Effector memory CD8-positive, alpha-beta T cell (primary cell): ENCODE results near the gene DNAJC16.

Source experiments
- ATAC-seq: fragments of 150-1000 bp; cut with Tn5 transposase; replicated peaks from 2 replicates; pipeline ENCODE4 v1.10.0; 2021; ENCODE audit warnings: mild to moderate bottlenecking, moderate library complexity
- DNase-seq, 3 experiments: peaks; one replicate each; pipeline ENCODE4 v3.0.0; 2021
- H3K27ac Mint-ChIP-seq, 2 donors: one replicate each; pipeline ENCODE4 v1.8.0; 2022; ENCODE audit warnings: mild to moderate bottlenecking in 2 of 2, mixed read lengths in 2 of 2, moderate library complexity in 2 of 2
- H3K27me3 Mint-ChIP-seq, 2 donors: one replicate each; pipeline ENCODE4 v1.8.0; 2022; ENCODE audit warnings: mixed read lengths in 2 of 2
- H3K36me3 Mint-ChIP-seq: one replicate; pipeline ENCODE4 v1.8.0; 2022; ENCODE audit warnings: mild to moderate bottlenecking, moderate library complexity, mixed read lengths; ENCODE audit not compliant: insufficient read depth
- H3K4me1 Mint-ChIP-seq, 2 donors: one replicate each; pipeline ENCODE4 v1.8.0; 2022; ENCODE audit warnings: low read depth in 2 of 2, mixed read lengths in 2 of 2
- H3K4me3 Mint-ChIP-seq, 2 donors: one replicate each; pipeline ENCODE4 v1.8.0; 2022; ENCODE audit warnings: mild to moderate bottlenecking in 2 of 2, mixed read lengths in 2 of 2, moderate library complexity in 2 of 2
- H3K9me3 Mint-ChIP-seq, 2 donors: one replicate each; pipeline ENCODE4 v1.8.0; 2022; ENCODE audit warnings: mixed read lengths in 2 of 2

The DNAJC16 gene

DNA sequence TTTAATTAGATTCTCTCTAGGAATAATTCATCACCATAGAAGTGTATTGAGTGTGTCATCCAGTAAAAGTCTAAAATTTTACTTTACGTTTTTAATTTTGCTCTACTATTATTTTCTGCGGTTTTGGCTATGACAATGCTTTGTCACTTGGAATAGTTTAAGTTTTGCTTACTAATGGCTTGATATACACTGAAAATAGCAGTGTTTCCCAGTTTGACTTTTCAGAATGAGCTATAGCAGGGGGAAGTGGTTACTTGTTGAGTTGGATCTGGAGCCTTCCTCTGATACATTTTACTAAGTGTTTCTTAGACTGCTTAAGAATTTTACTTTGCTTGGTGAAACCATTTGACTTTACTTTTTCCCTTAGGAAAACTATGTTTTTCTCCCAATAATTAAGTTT lies 5.0 kb downstream of the DNAJC16 start:
- Mint-ChIP-seq H3K36me3 (peaks cover 30% of the 10 kb centered on the region), H3K27me3 (no peaks in the 10 kb centered on the region), H3K9me3 (no peaks in the 10 kb centered on the region), H3K27ac (peak overlapping the region in 1 of 2 donors; percentile 33), H3K4me1 (peaks cover 9 to 20% of the 10 kb centered on the region in 2 donors), H3K4me3 (no peak overlapping the region)
- DNase-seq (no peak), ATAC-seq (no peak)

DNA sequence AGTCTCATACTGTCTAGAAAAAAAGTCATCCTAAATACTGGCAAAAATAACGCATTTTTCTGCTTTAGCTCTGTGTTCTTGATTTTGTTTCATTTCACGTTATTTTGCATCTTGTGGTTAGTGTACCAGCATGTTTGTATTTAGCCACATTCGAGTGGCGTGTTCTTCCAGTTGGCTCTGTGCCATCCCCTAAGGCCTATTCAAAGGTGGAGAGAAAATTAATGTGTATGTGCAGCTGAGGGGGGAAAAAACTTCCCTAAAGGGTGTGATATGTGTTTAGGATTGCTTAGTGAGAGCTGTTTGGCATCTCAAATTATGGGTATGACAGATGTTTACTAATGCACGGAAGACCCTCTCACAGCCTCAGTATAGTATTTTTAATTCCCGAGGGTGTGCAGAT lies 12.1 kb downstream of the DNAJC16 start:
- DNase-seq: no peak
- no peak overlapping the region for H3K4me3 Mint-ChIP-seq
- H3K36me3 Mint-ChIP-seq: peaks cover 43% of the 10 kb centered on the region

GRCh38 chr1:15540186-15540585 lies 13.5 kb downstream of the DNAJC16 start:
- DNase-seq (no peak), ATAC-seq (no peak)
- Mint-ChIP-seq H3K36me3 (peaks cover 41% of the 10 kb centered on the region), H3K4me3 (no peak overlapping the region), H3K27ac (peak overlapping the region in 1 of 2 donors; percentile 36), H3K9me3 (no peaks in the 10 kb centered on the region), H3K4me1 (peaks cover 0 to 3% of the 10 kb centered on the region in 2 donors), H3K27me3 (no peaks in the 10 kb centered on the region)

More for the DNA sequence above, 12.1 kb downstream of the DNAJC16 start:
- no peak for ATAC-seq
- no peaks in the 10 kb centered on the region for H3K9me3 Mint-ChIP-seq
- H3K27ac Mint-ChIP-seq: no peak overlapping the region
- peaks cover 0 to 3% of the 10 kb centered on the region in 2 donors for H3K4me1 Mint-ChIP-seq
- H3K27me3 Mint-ChIP-seq: no peaks in the 10 kb centered on the region

GRCh38 chr1:15541231-15541792 lies 14.7 kb downstream of the DNAJC16 start:
- Mint-ChIP-seq H3K27me3 (no peaks in the 10 kb centered on the region), H3K36me3 (peaks cover 41% of the 10 kb centered on the region), H3K4me1 (peaks cover 0 to 3% of the 10 kb centered on the region in 2 donors), H3K9me3 (no peaks in the 10 kb centered on the region), H3K4me3 (no peak overlapping the region), H3K27ac (peak overlapping the region in 1 of 2 donors; percentile 36)
- ATAC-seq: no peak
- no peak for DNase-seq

- peaks cover 42% of the 10 kb centered on the region for H3K36me3 Mint-ChIP-seq
- no peak overlapping the region for H3K4me3 Mint-ChIP-seq
- no peaks in the 10 kb centered on the region for H3K9me3 Mint-ChIP-seq
- no peak overlapping the region for H3K27ac Mint-ChIP-seq
- H3K27me3 Mint-ChIP-seq: no peaks in the 10 kb centered on the region
- no peak for DNase-seq
- peaks cover 0 to 3% of the 10 kb centered on the region in 2 donors for H3K4me1 Mint-ChIP-seq
- no peak for ATAC-seq
Measured at GRCh38 chr1:15542388-15543250, 16.0 kb downstream of the DNAJC16 start.

GRCh38 chr1:15543251-15543588 lies 16.6 kb downstream of the DNAJC16 start:
- Mint-ChIP-seq H3K9me3 (no peaks in the 10 kb centered on the region), H3K4me3 (no peak overlapping the region), H3K36me3 (peaks cover 48% of the 10 kb centered on the region), H3K27me3 (no peaks in the 10 kb centered on the region), H3K4me1 (peaks cover 0 to 5% of the 10 kb centered on the region in 2 donors), H3K27ac (no peak overlapping the region)
- DNase-seq: no peak
- no peak for ATAC-seq

- Mint-ChIP-seq H3K36me3 (peaks cover 52% of the 10 kb centered on the region), H3K9me3 (no peaks in the 10 kb centered on the region), H3K4me1 (peaks cover 0 to 3% of the 10 kb centered on the region in 2 donors), H3K27me3 (no peaks in the 10 kb centered on the region), H3K4me3 (no peak overlapping the region), H3K27ac (no peak overlapping the region)
- no peak for ATAC-seq
- DNase-seq: no peak
Measured at GRCh38 chr1:15543589-15544568, 17.2 kb downstream of the DNAJC16 start.

- no peaks in the 10 kb centered on the region for H3K27me3 Mint-ChIP-seq
Measured at GRCh38 chr1:15546641-15547040, 20.0 kb downstream of the DNAJC16 start.

DNA sequence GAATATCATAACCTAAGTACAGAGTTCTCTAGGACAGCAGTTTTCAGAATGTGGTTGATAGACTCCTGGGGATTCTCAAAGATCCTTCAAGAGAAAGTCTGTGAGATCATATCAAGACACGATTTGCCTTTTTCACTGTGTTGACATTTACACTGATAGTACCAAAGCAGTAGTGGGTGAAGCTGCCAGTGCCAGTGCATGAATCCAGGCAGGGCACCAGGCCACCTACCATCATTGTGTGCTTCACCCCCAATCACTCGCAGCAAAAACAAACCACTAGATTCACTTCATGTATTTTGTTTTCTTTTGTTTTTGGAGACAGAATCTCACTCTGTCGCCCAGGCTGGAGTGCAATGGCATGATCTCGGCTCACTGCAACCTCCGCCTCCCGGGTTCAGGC lies 23.9 kb downstream of the DNAJC16 start:
- H3K4me1 Mint-ChIP-seq: peaks cover 0 to 2% of the 10 kb centered on the region in 2 donors
- H3K36me3 Mint-ChIP-seq: peaks cover 43% of the 10 kb centered on the region
- H3K9me3 Mint-ChIP-seq: no peaks in the 10 kb centered on the region
- no peaks in the 10 kb centered on the region for H3K27me3 Mint-ChIP-seq
- peak overlapping the region; percentile 13 to 46 for H3K27ac Mint-ChIP-seq
- ATAC-seq (no peak), DNase-seq (no peak)
- H3K4me3 Mint-ChIP-seq: no peak overlapping the region

More at GRCh38 chr1:15546641-15547040, 20.0 kb downstream of the DNAJC16 start:
- DNase-seq (no peak), ATAC-seq (no peak)
- no peak overlapping the region for H3K4me3 Mint-ChIP-seq
- no peaks in the 10 kb centered on the region for H3K9me3 Mint-ChIP-seq
- peak overlapping the region in 1 of 2 donors; percentile 3 for H3K27ac Mint-ChIP-seq
- H3K4me1 Mint-ChIP-seq: peaks cover 0 to 2% of the 10 kb centered on the region in 2 donors
- H3K36me3 Mint-ChIP-seq: peaks cover 46% of the 10 kb centered on the region

DNA sequence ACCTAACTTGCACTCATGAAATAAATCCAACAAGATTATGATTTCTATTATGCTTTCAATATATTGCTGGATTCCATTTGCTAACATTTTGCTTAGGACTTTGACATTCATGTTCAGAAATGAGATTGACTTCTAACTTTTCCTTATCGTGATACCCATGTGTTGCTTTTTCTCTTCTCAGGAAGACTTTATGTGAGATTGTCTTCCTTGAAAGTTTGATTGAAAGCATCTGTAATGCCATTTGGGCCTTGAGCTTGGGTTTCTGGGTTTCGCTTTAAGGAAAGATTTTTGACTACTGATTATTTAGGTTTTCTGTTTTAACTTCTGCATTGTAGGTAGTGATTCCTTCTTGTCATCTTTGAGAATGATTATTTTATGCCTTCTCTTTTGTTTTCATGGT lies 30.4 kb downstream of the DNAJC16 start:
- no peak for DNase-seq
- no peaks in the 10 kb centered on the region for H3K27me3 Mint-ChIP-seq
- no peaks in the 10 kb centered on the region for H3K4me1 Mint-ChIP-seq
- H3K9me3 Mint-ChIP-seq: no peaks in the 10 kb centered on the region
- peaks cover 27% of the 10 kb centered on the region for H3K36me3 Mint-ChIP-seq
- no peak overlapping the region for H3K27ac Mint-ChIP-seq
- ATAC-seq: no peak
- H3K4me3 Mint-ChIP-seq: no peak overlapping the region

GRCh38 chr1:15557594-15557993 lies 30.9 kb downstream of the DNAJC16 start:
- Mint-ChIP-seq H3K27me3 (no peaks in the 10 kb centered on the region), H3K9me3 (no peaks in the 10 kb centered on the region), H3K27ac (no peak overlapping the region), H3K36me3 (peaks cover 33% of the 10 kb centered on the region), H3K4me3 (no peak overlapping the region), H3K4me1 (no peaks in the 10 kb centered on the region)
- DNase-seq (no peak), ATAC-seq (no peak)

DNA sequence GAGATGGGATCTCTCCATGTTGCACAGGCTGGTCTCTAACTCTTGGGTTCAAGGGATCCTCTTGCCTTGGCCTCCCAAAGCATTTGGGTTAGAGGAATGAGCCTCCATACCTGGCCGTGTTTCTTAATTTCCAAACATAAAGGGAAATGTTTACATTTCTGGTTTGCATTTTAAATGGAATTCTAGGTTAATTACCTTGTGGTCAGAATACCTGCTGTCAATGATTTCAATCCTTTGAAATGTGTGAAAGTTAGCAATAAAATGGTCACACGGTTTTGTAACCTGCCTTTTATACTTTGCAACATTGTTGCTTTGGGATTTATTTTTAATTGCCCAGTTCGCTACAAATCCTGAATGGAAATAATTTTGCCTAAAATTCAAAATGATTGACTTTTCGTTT lies 31.9 kb downstream of the DNAJC16 start:
- DNase-seq (no peak), ATAC-seq (no peak)
- Mint-ChIP-seq H3K9me3 (no peaks in the 10 kb centered on the region), H3K27ac (no peak overlapping the region), H3K4me1 (no peaks in the 10 kb centered on the region), H3K4me3 (no peak overlapping the region), H3K27me3 (no peaks in the 10 kb centered on the region), H3K36me3 (peaks cover 37% of the 10 kb centered on the region)

- Mint-ChIP-seq H3K4me3 (no peak overlapping the region), H3K9me3 (no peaks in the 10 kb centered on the region), H3K27me3 (no peaks in the 10 kb centered on the region), H3K27ac (no peak overlapping the region), H3K4me1 (no peaks in the 10 kb centered on the region), H3K36me3 (peaks cover 45% of the 10 kb centered on the region)
- no peak for DNase-seq
- no peak for ATAC-seq
Measured at GRCh38 chr1:15559189-15559810, 32.7 kb downstream of the DNAJC16 start.
